ENCODE measurements around the gene PCDHGC3.
"Not testable (repeated sequence)": the region's sequence is repeated elsewhere in the genome, so short reads cannot be mapped to it uniquely, and the experiment has no call there.

The PCDHGC3 gene

DNA sequence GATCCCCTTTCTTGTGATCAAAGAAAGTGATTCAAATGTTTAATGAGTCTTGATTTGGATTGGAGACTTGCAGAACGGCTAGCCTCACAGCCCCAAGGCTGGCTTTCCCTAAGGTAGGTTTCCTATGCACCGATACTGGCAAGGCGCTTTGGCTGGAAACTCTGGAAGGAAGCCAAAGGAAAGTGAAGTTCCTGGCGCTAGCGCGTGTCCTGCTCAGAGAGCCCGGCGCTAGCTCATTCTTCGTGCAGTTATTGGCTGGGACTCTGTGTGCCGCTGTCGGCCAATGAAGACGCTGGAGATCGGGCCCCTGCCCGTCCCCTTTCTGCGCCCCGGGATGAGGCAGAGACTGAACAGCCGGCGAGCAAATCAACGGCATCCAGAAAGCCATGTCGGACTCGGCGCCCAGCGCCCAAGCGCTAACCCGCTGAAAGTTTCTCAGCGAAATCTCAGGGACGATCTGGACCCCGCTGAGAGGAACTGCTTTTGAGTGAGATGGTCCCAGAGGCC is at the start of gene PCDHGC3:
Gene PCDHGC3, plus strand, starts transcription at position 342 of the 507 bp plus-strand sequence. Its CDS starts 151 bp downstream, at position 493.
- DNase-seq: peak; percentile 19

GRCh38 chr5:141427783-141428426 is 47.9 kb upstream of the PCDHGC3 start:
- no peak for DNase-seq

- DNase-seq: peak; percentile 19
These were observed 45.2 kb upstream of the PCDHGC3 start, which contains the start of gene PCDHGA12 for GRCh38 chr5:141430332-141431113. TSS of gene PCDHGA12 (plus strand) at chr5:141430507. CDS start at chr5:141430760, 253 bp downstream.

- DNase-seq: no peak
These were observed 44.5 kb upstream of the PCDHGC3 start for GRCh38 chr5:141431286-141431685.

- not testable (repeated sequence) for DNase-seq
These were observed 43.5 kb upstream of the PCDHGC3 start for GRCh38 chr5:141432308-141432707.

DNA sequence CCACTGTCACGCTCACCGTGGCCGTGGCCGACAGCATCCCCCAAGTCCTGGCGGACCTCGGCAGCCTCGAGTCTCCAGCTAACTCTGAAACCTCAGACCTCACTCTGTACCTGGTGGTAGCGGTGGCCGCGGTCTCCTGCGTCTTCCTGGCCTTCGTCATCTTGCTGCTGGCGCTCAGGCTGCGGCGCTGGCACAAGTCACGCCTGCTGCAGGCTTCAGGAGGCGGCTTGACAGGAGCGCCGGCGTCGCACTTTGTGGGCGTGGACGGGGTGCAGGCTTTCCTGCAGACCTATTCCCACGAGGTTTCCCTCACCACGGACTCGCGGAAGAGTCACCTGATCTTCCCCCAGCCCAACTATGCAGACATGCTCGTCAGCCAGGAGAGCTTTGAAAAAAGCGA is 43.0 kb upstream of the PCDHGC3 start:
- not testable (repeated sequence) for DNase-seq

DNA sequence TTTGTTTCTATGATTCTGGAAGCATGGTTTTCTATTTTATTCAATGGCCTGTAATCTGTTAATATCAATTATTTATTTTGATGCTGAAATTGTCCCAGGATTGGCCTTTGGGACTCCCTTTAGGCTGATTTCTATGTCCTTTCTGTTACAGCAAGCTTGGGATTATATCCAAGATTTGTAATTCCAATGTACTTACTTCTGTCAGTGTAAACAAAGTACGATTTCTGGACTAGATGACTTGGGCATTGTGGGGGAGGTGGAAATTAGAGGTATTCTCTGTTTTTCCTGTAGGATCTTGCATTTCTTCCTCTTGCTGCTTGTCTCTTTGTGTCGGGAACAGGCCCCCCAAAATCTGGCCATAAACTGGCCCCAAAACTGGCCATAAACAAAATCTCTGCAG is 41.8 kb upstream of the PCDHGC3 start:
- DNase-seq: no peak

GRCh38 chr5:141437221-141437620 is 38.5 kb upstream of the PCDHGC3 start:
- no peak for DNase-seq

DNA sequence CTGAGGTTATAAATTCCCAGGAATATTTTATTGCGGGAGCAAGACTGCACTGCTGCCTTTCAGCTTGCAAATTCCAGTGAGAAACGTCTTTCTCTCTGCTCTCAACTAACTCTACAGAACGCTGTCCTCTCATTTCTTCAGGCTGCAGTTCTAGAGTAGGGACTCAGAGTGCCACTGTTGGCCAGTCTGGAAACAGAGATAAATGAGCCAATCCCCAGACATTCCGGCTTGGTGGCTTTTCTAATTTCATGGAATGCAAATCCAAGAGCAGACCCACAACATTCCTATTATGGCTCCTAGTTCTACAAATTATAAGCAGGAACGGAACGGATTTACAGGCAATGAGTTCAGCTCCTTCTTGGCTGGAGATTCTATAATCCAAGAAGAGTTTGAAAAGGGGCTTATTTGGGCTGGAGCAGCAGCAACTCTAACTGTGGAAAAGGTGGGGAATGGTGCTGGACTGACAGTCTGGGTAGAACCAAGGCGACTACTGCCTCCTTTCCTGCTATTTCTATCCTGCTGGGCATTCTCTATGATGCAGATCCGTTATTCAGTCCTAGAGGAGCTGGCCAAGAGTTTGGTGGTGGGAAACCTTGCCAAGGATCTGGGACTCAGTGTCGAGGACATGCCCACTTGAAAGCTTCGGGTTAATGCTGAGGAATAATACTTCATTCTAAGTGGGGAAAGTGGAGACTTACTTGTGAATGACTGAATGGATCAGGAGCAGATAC is 36.2 kb upstream of the PCDHGC3 start:
- DNase-seq: no peak

DNA sequence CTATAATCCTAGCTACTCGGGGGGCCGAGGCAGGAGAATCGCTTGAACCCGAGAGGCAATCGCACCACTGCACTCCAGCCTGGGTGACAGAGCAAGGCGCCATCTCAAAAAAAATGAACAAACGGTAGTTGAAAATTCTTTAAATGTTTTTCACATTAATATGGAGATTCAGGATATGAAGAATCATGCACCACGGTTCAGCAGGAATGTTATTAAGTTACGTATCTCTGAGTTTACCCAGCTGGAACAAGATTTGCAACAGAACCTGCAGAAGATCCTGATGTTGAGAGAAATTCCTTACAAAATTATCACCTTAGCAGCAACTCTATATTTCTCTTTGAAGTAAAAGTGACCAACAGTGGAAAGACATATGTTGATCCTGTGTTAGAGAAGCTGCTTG is 35.4 kb upstream of the PCDHGC3 start:
- DNase-seq: no peak

DNA sequence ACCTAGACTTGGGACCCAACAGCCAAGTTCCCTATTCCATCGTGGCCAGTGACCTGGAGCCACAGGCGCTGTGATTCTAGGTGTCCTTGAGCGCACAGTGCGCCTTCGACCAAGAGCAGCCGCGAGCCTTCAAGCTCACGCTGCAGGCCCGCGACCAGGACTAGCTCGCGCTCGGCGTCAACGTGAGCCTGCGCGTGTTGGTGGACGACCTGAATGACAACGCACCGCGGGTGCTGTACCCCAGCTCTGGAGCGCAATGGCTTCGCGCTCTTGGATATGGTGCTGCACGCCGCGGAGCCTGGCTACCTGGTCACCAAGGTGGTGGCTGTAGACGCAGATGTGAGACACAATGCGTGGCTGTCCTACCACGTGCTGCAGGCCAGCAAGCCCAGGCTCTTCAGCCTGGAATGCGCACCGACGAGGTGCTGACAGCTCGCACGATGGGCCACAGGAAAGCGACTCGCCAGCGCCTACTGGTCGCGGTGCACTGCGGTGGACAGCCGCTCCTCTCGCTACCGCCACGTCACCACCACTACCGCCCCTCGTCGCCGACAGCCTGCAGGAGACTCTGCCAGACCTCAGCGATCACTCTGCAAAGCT is 34.1 kb upstream of the PCDHGC3 start:
- no peak for DNase-seq

GRCh38 chr5:141465351-141465750 is 10.4 kb upstream of the PCDHGC3 start:
- DNase-seq: no peak

- DNase-seq: no peak
These were observed 556 bp downstream of the PCDHGC3 start for GRCh38 chr5:141476132-141476911.

DNA sequence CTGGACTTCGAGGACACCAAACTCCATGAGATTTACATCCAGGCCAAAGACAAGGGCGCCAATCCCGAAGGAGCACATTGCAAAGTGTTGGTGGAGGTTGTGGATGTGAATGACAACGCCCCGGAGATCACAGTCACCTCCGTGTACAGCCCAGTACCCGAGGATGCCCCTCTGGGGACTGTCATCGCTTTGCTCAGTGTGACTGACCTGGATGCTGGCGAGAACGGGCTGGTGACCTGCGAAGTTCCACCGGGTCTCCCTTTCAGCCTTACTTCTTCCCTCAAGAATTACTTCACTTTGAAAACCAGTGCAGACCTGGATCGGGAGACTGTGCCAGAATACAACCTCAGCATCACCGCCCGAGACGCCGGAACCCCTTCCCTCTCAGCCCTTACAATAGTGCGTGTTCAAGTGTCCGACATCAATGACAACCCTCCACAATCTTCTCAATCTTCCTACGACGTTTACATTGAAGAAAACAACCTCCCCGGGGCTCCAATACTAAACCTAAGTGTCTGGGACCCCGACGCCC is 1.3 kb downstream of the PCDHGC3 start:
- DNase-seq: no peak

DNA sequence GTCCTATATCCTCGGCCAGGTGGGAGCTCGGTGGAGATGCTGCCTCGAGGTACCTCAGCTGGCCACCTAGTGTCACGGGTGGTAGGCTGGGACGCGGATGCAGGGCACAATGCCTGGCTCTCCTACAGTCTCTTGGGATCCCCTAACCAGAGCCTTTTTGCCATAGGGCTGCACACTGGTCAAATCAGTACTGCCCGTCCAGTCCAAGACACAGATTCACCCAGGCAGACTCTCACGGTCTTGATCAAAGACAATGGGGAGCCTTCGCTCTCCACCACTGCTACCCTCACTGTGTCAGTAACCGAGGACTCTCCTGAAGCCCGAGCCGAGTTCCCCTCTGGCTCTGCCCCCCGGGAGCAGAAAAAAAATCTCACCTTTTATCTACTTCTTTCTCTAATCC is 2.0 kb downstream of the PCDHGC3 start:
- DNase-seq: no peak

GRCh38 chr5:141478321-141478945 is 2.7 kb downstream of the PCDHGC3 start:
- no peak for DNase-seq

DNA sequence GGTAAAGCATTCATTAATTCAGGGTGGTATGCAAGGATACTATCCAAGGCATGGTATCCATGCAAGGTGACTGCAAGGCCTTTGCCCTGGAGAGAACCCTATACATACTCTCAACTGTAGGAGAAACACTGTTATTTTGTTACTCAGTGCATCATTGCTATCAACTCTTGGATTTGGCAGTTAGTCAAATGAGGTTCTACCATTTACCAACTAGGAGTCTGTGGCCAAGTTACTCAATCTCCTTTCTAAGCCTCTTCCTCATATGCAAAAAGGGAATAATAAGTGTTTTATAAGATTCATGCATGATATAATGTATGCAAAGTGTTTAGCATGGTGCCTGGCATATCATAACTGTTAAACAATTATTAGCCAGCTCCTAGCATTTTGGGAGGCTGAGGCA is 4.0 kb downstream of the PCDHGC3 start:
- DNase-seq: no peak

DNA sequence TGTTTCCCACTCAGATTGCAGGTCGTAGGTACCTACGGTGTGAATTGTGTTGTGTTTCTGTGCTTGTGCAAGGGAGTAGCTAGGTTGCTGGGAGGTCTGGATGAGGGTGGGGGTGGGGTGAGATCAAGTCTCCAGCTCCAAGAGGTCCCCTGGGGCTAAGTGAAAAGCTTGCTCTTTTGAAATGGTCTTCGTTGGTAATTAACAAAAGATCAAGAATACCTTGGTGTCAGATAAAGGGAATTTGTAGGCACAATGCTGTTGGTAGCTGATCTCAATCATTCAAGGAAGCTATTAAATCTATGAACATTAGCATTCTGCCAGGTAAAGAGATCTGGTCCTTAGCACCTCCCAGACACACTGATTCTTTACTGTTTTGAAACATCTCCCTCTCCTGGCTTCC is 8.1 kb downstream of the PCDHGC3 start:
- DNase-seq: no peak

DNA sequence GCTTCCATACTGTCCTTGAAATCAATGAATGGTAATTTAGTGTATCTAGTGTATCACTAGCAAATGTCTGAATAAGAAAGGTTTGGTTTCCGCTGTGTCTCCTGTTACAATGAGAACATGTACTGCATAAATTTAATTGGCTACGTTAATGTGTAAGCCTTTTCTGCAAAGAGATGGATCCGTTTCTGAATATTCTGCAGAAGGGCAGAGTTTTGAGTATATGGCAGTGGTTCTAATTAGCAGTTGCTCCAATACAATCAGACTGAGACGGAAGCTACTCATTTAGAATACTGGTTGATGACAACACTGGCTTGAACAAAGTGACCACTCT is 8.5 kb downstream of the PCDHGC3 start:
- no peak for DNase-seq

GRCh38 chr5:141484641-141485311 is 9.0 kb downstream of the PCDHGC3 start, which contains the start of gene PCDHGC4:
TSS of gene PCDHGC4 (plus strand) at chr5:141485030. CDS start at chr5:141485174, 144 bp downstream.
- no peak for DNase-seq
